ENCODE results near the gene ASAP2.

The ASAP2 gene

GRCh38 chr2:9347411-9347881, 140.8 kb downstream of the ASAP2 start:
- Histone ChIP-seq H3K4me3 (peak overlapping the region; percentile 9), H3K27ac (peak overlapping the region; percentile 62 to 82)
- peak; percentile 84 for DNase-seq (ENCODE audit: low spot score)
- TF ChIP-seq, protein P1, sequence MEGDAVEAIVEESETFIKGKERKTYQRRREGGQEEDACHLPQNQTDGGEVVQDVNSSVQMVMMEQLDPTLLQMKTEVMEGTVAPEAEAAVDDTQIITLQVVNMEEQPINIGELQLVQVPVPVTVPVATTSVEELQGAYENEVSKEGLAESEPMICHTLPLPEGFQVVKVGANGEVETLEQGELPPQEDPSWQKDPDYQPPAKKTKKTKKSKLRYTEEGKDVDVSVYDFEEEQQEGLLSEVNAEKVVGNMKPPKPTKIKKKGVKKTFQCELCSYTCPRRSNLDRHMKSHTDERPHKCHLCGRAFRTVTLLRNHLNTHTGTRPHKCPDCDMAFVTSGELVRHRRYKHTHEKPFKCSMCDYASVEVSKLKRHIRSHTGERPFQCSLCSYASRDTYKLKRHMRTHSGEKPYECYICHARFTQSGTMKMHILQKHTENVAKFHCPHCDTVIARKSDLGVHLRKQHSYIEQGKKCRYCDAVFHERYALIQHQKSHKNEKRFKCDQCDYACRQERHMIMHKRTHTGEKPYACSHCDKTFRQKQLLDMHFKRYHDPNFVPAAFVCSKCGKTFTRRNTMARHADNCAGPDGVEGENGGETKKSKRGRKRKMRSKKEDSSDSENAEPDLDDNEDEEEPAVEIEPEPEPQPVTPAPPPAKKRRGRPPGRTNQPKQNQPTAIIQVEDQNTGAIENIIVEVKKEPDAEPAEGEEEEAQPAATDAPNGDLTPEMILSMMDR (IDR thresholded peaks at IDR 0.05), result no peak

DNA sequence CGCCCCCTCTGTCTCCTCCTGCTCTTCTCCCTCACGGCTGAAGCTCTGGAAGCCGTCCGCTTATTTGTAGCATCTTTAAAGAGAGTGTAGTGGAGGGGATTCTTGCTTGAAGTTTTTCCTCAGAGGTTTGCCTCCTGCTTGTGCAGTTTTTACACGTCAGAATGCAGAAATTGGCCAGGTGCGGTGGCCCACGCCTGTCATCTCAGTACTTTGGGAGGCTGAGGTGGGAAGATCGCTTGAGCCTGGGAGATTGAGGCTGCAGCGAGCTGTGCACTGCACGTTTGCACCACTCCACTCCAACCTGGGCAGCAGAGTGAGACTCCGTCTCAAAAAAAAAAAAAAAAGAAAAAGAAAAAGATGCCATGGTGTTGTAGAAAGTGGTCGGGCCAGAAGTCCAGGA, 147.7 kb downstream of the ASAP2 start:
- Histone ChIP-seq H3K4me3 (no peak overlapping the region), H3K27ac (no peak overlapping the region)
- TF ChIP-seq, protein P1 (IDR thresholded peaks at IDR 0.05), result no peak
- no peak for DNase-seq (ENCODE audit: low spot score)

DNA sequence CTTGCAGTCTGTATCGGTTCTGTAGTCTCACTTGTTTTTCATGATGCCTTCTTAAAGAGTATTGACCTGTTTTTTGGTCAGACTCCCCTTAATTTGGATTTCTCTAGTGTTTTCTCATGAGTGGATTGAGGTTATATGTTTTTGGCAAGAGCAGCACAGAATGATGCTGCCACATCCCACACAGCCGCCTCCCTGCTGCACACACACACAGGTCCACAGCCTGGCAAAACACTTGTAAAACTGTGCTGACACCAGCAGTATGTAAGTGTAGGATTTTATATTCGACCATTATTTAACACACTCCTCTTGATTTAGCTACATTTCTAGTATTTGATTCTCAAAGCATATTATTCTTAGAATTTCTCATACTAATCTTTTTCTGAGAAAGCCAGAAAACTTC, 148.7 kb downstream of the ASAP2 start:
- Histone ChIP-seq H3K4me3 (no peak overlapping the region), H3K27ac (no peak overlapping the region)
- no peak for DNase-seq (ENCODE audit: low spot score)
- TF ChIP-seq, protein P1 (IDR thresholded peaks at IDR 0.05), result no peak

- DNase-seq (ENCODE audit: low spot score), result no peak
These were observed 149.1 kb downstream of the ASAP2 start for GRCh38 chr2:9355716-9356115.

DNA sequence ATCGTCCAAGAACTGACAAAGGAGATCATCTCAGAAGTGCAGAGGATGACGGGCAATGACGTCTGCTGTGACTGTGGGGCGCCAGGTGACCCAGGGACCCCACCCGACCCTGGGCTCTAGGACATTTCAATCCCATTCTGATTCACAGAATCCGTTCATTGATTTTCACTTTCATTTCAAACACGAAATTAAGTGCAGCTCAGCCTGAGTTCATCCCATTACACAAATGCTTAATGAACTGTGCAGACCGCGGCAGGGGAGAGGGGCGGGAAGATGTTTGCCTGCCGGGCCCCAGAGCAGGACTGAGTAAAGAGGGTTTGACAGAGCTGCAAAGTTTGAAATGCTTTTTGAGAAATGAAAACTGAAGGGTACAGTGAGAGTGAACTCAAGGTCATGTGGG, 149.6 kb downstream of the ASAP2 start:
- no peak for DNase-seq (ENCODE audit: low spot score)
- no peak overlapping the region for H3K4me3 ChIP-seq
- no peak overlapping the region for H3K27ac ChIP-seq
- TF ChIP-seq, protein P1 (IDR thresholded peaks at IDR 0.05), result no peak

More at GRCh38 chr2:9355716-9356115, 149.1 kb downstream of the ASAP2 start:
- TF ChIP-seq, protein P1 (IDR thresholded peaks at IDR 0.05), result no peak
- Histone ChIP-seq H3K27ac (no peak overlapping the region), H3K4me3 (no peak overlapping the region)

GRCh38 chr2:9358846-9359245, 152.2 kb downstream of the ASAP2 start:
- TF ChIP-seq, protein P1 (IDR thresholded peaks at IDR 0.05), result no peak
- H3K4me3 ChIP-seq, result no peak overlapping the region
- DNase-seq (ENCODE audit: low spot score), result no peak
- H3K27ac ChIP-seq, result no peak overlapping the region

- TF ChIP-seq, protein P1 (IDR thresholded peaks at IDR 0.05), result no peak
These were observed 152.9 kb downstream of the ASAP2 start for GRCh38 chr2:9359463-9359862.

More at GRCh38 chr2:9359463-9359862, 152.9 kb downstream of the ASAP2 start:
- DNase-seq (ENCODE audit: low spot score), result no peak
- no peak overlapping the region for H3K4me3 ChIP-seq
- no peak overlapping the region for H3K27ac ChIP-seq

Measured in coronary artery (tissue), 2 donors.